ENCODE data around the gene PSMB7.
"Not testable (repeated sequence)": the region's sequence is repeated elsewhere in the genome, so short reads cannot be mapped to it uniquely, and the experiment has no call there.

The PSMB7 gene

DNA sequence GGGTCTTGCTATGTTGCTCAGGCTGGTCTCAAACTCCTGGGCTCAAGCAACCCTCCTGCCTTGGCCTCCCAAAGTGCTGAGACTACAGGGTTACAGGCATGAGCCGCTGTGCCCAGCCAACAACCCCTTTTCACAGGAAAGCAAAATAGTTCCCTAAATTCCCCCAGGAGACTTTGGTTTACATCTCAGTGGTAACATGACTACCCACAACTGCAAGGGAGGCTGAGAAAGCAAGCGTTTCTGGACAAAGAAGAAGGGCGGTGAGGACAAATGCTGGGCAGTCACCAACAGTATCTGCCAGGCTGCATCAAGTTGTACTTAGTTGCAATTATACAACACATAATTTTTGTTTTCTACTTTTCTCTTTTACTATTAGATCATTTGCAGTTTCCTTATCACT is 27.6 kb upstream of the PSMB7 start:
- no peak for DNase-seq (ENCODE audit: low read depth)

DNA sequence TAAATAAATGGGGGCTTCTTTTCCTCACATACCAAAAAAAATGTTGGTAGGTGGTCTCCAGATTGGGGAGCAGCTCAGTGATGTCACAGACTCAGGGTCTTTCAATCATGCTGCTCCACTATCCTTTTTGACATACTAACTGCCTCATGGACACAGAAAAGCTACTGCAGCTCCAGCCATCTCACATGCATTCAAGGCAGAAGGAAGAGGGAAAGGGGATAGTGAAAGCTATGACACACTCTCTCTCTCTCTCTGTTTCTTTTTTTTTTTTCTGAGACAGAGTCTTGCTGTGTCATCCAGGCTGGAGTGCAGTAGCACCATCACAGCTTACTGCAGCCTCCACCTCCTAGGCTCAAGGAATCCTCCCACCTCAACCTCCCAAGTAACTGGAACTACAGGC is 27.1 kb upstream of the PSMB7 start:
- DNase-seq (ENCODE audit: low read depth), result no peak

DNA sequence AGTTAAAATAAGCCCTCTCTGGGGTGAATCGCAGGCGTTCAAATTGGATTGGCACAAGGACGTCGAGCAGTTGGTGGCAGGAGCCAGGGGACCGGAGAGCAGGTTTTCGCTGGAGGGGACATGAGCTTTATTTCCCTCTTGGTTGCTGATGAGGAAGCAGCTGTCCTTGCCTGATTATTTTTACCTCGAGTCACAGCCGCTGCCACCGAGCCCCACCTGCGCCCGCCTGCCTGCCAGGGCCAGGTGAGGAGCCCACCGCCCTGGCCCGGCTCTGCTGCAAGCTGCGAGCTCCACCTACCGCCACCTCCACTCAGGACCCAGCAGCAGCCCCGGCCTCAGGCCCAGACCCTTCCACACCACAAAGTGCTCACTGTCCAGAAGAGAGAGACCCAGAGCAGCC is 26.0 kb upstream of the PSMB7 start:
- no peak for DNase-seq (ENCODE audit: low read depth)

DNA sequence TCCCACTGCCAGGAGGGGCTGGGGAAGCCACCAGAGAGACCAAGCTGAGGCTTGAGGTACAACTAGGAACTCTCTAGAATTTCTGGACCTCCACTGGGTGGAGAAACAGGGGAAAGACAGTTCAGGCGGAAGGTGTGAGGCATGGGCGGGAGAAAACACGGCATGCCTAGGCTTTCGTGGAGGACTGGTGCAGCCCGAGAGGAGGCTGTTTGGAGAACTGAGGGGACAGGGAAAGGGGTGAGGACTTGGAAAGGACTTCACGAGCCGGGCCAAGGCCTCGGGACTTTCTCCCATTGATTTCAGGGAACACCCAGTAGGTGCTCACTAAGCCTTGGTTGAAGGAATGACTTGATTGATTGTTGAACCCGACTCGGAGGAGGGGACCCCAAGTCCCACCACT is 25.5 kb upstream of the PSMB7 start:
- no peak for DNase-seq (ENCODE audit: low read depth)

DNA sequence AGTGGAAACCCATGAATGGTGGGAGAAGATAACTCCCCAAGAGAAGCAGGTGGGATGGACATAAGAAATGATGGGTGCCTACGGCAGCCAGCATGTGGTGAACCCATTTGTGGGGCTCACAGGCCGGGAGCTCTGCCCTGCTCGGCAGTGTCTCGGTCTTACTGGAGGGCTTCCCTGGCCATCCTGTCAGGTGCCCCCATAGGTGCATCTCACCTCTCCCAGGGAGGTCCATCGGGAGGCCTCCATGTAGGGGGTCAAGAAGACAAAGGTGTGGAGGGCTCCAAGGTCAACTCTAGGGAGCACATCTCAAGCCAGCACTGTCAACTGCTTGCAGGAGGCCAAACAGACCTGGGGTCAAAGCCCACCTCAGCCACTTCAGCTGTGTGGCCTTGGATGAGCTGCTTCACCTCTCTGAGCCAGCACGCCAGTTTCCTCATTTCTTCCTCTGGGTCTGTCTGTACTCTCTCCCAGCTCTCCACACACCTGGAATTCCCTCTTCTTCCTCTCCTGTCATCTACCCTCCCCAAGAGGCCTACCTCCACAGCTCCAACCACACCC is 24.5 kb upstream of the PSMB7 start:
- DNase-seq (ENCODE audit: low read depth), result no peak

DNA sequence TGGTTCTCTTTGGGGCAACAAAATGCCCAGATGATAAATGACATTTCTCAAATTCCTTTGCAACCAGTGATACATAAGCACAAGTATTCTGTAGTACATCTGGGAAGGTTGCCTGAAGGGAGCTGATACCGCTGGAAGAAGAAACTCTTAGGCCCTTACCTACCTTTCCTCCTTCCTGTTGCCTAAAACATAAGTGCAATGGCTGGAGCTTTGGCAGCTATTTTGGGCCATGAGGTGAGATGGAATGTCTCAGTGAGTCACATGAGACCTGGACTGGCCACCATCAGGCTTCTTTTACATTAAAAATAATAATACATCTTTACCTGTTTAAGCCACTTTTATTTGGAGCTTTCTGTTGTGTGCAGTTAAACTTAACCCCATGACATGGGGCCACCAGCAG is 23.8 kb upstream of the PSMB7 start:
- no peak for DNase-seq (ENCODE audit: low read depth)

DNA sequence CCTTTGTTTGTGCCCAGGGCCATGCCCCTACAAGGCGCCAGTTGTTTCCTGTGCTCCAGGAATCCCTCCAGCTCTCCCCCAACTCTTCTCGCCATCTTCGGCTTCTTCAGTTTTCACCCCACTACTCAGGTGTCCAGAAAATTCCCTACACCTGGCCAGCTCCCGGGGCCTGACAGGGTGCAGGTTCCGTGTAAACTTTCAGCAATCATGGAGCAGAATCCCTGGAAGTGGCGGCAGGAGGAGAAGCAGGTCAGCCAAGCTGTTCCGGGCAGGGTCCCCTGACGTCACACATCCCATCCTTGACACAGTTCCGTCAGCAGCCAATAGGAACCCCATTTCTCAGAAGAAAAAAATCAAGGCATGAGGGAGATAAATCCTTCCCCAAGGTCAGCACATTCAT is 22.8 kb upstream of the PSMB7 start:
- DNase-seq (ENCODE audit: low read depth), result no peak

DNA sequence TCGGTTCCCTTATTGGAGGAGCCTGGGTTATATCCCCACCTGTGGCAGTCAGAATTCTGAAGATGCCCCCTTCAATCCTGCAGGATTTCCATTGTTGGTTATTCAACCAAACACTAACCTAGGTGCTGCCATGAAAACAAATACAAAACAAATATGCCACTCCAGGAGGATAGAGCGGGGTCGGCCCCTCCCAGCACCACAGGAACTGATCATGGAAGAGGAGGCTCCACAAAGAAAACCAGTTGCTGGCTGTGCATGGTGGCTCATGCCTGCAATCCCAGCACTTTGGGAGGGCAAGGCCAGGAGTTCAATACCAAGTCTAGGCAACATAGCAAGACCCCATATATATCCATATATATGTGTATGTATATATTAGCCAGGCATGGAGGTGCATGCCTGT is 21.8 kb upstream of the PSMB7 start:
- no peak for DNase-seq (ENCODE audit: low read depth)

DNA sequence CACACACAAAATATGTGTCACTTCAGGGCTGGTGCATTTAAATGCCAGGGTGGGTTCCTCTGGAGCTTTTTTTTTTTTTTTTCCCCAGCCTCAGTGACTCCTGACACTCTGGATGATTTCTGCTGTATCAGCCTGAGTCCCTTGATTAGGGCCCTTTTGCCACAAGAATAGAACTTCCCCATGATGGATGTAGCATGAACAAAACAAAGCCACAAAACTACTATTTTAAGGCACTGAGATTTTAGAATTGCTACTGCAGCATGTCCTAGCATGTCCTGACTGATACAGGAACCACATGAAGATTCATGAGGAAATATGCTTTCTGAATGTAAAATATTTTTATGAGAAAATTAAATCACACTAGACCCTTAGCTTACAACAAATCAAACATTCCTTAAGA is 21.1 kb upstream of the PSMB7 start:
- no peak for DNase-seq (ENCODE audit: low read depth)

DNA sequence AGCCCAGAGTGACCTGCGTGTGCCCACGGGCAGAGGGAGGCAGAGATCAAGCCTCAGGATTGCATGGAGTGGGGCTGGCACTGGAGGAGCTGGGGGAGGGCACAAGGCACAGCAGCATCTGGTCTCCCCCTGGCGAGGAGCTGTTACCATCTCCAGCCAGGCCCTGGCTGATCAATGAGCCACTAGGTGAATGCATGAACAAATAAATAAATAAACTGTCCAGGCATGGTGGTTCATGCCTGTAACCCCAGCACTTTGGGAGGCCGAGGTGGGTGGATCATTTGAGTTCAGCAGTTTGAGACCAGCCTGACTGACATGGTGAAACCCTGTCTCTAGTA is 14.3 kb upstream of the PSMB7 start:
- no peak for DNase-seq (ENCODE audit: low read depth)

DNA sequence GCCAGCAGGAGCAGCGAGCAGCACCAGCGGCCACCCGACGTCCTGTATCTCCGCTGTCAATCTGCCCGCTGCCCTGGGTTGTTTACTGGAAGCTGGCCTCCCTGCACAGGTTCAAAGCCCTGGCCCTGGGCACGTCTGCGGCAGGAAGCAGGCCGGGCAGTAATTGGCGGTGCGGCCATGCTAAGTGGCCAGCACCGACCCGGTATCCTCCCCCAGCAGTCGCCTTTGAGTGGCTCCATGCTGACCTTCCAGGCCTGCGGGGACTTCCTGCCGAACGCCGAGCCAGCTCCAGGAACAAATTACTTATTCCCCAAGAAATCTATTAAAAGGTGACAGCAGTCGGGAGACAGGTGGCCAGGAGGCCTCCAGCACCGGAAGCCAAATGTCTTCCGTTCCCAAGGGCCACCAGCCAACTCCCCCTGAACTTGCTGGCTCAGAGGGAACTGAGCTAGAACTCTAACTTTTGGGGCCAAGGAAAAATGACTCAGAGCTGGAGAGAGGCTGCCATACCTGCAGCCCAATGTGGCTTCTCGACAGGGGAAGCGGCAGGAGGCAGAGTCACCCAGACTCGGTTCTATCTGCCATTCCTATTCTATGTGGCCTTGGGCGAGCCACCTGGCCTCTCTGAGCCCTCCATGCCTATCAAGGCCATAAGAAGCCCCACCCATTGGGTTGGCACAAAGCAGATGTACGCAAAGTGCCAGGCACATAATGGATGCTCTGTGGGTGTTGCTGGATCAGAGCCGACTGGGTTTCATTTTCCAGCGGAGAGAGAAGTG is 13.7 kb upstream of the PSMB7 start:
- no peak for DNase-seq (ENCODE audit: low read depth)

DNA sequence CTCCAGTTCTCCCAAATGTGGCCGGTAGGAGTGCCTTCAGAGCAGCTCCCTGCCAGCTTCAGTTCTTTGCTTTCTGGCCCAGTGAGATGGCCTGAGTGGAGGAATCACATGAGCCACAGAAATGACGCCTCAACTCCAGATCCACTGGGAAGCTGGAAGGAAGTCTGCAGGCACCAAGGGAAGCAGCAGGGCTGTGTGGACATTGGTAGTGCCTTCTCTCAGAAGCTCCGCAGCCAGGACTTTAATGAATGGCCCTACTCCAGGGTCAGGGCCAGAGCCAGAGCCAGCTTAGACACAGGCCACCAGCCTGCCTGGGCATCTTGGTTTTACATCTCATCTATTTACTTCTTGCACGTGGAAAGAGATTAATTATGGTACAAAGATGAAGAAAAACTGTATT is 12.0 kb upstream of the PSMB7 start:
- no peak for DNase-seq (ENCODE audit: low read depth)

DNA sequence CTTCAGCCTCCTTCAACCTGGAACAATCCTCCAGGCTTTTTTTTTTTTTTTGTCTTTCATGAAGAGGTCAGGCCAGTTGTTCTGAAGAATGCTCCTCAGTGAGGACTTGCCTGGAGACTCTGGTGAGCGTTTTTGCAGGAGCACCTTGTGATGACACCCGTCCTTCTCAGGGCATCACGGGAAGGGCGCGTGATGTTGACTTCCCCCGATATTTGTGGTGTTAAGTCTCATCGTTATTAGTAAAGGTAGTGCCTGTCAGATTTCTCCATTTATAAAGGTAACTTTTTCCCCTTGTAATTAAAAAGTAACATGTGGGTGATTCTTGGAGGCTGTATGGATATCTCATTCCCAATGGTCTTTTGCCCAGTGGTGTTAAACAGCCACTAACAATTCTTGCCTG is 11.1 kb upstream of the PSMB7 start:
- no peak for DNase-seq (ENCODE audit: low read depth)

DNA sequence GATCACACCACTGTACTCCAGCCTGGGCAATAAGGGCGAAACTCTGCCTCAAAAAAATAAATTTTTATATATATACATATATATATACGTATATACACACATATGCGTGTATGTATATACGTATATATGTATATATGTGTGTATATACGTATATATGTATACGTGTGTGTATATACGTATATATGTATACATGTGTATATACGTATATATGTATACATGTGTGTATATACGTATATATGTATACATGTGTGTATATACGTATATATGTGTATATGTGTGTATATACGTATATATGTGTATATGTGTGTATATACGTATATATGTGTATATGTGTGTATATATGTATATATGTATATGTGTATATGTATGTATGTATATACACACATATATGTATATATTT is 10.5 kb upstream of the PSMB7 start:
- not testable (repeated sequence) for DNase-seq (ENCODE audit: low read depth)

DNA sequence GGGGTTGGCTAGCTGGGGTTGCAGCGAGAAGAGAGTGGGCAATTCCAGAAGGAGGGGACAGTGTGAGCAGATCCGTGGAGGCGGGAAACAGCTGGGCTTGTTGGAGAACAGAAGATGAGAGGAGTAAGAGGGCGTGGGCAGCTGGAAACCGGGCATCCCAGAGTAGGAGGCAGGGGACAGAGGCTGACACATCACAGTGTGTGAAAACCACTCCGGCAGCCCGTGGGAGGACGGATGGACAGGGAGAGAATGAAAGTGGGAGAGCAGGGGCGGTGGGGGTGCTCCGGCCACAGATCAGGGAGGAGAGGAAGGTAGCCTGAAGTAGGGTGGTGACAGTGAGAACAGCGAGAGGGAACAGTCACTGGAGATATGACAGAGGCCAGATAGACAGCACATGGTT is 8.3 kb upstream of the PSMB7 start:
- no peak for DNase-seq (ENCODE audit: low read depth)

DNA sequence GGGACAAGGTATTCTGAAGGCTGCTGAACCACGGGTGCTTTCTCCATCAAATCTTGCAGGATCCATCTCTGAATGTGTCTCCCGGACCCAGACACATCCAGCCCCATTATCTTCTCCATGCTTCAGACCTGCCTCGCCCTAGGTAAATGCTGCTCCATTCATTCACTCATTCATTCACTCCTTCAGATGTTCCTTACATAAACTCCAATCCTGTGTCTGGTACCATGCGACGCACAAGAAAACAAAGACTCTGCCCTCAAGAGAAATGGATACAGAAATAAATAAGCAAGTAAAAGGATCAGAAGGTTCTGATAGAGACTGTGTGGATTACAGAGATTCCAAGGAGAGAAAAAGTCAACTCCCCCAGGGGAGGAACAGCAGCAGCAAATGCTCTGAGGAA is 7.9 kb upstream of the PSMB7 start:
- DNase-seq (ENCODE audit: low read depth), result no peak

DNA sequence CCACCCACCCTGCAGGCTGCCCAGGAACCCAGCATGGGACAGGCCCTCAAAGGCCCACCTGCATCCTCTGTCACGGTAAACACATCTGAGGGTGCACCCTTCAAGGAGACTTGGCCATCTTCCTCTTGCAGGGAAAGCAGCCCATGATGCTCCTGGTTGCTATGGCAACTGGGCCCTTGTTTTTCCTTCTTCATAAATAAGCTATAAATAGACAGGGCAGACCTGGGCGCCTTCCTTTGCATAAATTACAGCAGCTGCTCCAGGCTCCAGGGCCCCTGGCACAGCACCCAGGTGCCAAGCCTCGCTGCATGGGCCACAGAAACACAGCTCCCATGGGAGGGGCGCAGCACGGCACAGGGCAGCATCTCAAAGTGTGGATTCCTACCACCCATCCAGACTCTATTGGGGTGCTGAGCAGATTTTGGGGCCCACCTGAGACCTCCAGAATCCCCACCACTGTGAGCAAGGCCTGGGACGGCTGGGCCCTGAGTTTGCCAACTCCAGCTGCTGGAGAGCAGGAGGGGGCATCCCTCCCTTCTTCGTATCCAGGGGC is 5.8 kb upstream of the PSMB7 start:
- DNase-seq (ENCODE audit: low read depth), result no peak

DNA sequence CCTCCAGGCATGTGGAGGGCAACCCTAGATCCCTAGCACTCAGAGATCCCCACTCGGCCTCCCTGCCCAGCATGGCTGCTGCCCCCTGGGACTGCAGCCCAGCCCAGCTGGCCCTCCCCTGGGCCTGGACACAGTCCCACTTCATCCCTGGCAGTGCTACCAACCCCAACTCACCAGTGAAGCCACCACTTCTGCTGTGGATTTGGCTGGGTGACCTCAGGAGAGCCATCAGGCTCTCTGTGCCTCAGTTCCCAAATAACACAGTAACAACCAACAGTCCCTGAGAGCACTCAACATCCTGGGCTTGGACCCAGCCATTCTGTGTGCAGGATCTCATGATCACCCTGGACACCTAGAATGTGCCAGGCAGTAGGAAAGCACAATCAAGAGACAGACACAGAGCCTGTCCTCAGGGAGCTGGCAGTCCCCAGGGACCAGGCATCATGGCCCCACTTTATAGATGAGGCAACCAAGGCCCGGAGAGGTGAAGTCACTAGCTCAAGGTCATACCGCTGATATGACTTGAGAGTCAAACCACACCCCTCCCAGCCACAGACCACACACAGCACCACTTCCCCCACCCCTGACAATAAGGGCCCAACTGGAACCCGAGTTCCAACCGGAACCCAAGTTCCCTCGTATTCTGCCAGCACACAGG is 4.7 kb upstream of the PSMB7 start:
- DNase-seq (ENCODE audit: low read depth), result no peak

DNA sequence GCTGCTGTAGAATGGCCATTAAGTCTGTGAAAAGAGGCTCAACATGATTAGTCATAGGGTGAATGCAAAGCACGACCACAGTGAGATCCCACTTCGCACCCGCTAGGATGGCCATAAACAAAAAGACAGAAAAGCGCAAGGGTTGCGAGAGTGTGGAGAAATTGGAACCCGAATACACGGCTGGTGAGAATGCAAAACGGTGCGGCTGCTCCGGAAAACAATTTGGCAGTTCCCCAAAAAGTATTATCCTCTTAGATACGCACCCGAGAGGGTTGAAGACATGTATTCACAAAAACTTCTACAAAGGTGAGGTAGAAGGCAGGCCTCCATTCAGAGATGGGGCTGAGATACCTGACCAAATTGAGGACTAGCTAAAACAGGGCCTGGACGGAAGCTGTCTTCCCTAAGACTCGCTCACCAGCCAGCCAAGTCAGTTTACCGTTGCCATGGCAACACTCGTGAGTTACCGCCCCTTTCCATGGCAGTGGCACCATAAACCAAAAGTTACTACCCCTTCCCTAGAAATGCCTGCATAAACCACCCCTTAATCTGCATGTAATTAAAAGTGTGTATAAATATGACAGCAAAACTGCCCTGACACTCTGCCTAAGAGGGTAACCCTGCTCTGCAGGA is 726 bp upstream of the PSMB7 start:
- no peak for DNase-seq (ENCODE audit: low read depth)

DNA sequence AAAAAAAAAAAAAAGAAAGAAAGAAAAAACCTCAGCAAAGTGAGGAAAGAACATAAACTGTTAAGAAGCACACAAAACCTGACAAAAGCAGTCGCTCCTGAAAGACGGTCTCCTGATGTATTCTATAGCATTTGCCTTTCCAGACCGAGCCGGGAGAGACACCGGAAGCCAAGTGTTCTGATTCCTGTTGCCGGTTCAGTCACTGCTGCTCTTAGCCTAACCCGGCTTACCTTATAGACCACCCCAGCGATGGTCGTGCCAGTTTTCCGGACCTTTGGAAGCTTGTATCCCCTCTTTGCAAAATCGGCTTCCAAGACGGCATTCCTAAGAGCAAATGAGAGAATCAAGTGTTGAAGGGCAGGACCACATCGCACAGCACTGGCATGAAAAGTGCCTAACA is 630 bp downstream of the PSMB7 start:
- no peak for DNase-seq (ENCODE audit: low read depth)

DNA sequence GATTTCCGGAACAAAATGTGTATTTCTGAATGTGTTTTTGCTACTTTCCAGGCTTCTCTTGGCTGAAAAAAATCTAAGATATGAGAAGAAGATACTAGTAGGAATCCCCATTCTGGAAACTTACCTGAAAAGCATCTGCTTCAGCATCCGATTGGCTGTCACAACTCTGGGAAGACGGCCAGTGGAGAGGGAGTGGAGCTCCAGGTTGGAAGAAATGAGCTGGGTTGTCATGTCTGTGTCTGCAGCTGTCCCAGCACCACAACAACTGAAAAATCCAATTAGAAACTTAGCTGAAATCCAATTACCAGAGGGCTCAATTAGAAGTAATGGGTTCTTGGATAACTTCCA is 3.0 kb downstream of the PSMB7 start:
- DNase-seq (ENCODE audit: low read depth), result no peak

DNA sequence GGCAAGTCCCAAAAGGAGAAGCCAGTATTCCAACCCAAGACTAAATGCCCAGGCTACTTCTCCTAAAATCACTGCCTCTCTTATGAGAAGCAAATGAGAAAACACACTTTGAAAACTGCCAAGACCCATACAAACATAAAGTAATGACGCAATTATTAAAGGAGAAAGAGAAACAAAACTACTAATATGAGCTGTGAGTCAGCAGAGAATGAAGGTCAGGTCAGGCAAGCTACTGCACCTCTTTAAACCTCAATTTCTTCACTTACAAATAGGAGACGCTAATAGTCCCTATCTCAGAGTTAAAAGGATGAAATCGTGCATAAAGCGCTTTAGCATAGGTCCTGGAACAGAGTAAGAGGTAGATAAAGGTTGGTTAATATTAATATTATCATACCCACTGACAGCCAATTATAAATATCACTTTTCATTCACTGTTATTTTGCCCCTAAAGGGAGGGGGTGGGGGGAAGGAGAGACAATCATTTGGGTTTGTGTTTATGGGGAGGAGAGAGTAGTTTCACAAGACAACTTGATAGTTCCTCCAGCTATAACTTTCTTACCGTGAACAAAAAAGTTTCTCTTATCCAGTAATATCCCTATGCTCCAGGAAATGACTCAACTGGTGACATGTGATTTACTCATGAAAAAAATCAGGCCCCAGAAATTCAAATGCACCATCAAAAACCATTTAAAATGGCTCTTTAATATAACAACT is 3.6 kb downstream of the PSMB7 start:
- peak; percentile 57 for DNase-seq (ENCODE audit: low read depth)

Measured in non-pigmented ciliary epithelial cell (primary cell).